HG03103 (cell line): Measurements from ENCODE around the gene LDAF1.
"Not testable (repeated sequence)": the region's sequence is repeated elsewhere in the genome, so short reads cannot be mapped to it uniquely, and the experiment has no call there.

Source experiments
- ATAC-seq: cut with Tn5 transposase; IDR thresholded peaks from one replicate; pipeline ENCODE4 v1.9.1; 2021; ENCODE audit warnings: low read depth; ENCODE audit not compliant: unreplicated experiment

The LDAF1 gene

DNA sequence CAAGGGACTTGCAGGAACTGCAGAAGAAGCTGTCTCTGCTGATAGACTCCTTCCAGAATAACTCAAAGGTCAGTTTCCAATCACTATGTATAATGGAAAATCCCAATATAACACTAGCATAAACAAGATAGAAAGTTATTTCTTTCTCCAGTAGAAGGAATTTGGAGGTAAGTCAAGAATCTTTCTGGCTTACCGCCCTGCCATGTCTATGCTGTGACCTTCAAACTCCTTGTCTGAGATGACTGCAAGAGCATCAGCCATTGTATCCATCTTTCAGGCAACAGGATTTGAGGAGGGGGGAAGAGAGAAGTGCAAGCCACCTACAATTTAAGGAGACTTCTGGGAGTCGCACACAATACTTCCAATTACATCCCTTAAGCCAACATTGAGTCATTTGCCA is 2.7 kb downstream of the LDAF1 start:
- ATAC-seq = no peak

DNA sequence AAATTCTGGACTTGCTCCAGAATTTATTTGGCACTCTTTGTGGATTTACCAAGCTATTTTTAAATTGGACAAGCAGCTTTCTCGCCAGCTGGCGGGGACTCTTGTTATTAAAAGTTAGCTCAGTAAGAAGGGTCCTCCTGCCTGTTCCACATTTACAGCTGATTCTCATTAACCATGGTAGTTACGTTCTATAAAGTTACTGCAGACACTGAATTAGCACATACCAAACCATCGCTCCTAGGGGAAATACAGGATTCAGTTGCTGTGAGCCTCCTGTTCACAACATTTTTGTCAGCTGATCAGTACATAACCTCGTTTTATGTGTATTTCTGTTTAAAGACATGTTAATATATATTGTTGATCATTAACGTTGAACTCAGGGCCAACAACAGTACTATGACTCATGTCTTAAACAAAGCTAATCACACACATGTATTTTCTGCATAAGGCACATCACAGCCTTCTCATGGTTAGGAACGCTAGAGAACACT is 4.2 kb downstream of the LDAF1 start:
- no peak for ATAC-seq

DNA sequence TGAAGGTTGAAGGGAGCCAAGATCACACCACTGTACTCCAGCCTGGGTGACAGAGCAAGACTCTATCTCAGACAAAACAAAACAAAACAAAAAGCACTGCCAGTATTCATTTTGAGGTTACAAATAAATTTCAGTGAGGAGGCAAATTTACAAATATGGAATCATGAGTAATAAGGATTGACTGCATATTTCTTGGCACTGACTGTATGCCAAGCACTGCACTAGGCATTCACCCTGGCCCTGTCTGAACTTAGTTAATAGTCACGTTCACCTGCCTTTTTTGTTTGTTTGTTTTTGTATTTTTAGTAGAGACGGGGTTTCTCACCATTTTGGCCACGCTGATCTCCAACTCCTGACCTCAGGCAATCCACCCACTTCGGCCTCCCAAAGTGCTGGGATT is 5.1 kb downstream of the LDAF1 start:
- ATAC-seq = no peak

DNA sequence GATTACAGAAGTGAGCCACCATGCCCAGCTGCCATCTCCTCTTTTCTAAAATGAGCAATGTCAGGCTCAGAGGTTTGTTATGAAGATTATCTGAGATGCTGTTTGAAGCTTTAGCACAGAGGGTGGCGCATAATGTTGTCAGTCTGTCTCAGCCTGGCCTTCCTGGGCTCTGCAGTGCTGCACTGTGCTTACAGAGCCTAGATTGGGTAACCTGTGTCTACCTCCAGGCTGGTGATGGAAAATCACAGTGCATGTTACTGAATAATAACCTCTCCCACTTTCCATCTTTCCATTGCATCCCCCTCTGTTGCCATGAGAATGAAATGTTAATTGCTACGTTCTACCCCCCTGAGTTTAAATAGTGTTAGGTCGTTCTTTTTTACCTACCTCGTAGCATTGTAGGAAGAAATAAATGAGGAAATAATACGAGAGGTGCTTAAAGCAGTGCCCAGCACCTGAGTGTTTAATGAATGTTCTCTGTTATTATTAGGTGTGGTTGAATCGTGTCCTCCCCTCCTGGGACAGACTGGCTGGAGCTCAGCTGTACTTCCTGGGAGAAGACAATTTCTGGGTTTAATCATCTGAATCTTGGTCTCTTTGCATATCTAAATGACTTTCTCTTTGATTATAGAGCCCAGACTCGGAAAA is 6.2 kb downstream of the LDAF1 start:
- no peak for ATAC-seq

DNA sequence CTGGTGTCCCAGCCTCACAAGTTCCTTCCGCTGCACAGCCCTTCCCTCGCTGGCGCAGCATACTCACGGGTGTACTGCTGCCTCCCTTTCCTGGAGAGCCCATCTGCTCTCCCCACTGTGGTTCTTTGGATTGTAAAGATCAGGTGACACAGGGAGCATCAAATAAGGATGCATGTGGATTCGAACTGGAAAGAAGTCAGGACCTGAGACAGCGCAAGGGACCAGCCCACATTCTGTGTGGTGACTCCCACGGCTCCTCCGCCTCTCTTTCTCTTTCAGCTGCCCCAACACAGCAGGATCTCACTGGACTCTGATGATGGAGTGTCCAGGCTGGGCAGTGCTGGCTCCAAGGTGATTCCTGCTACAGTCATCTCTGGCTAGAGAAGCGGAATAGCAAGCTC is 8.1 kb downstream of the LDAF1 start:
- ATAC-seq = no peak

DNA sequence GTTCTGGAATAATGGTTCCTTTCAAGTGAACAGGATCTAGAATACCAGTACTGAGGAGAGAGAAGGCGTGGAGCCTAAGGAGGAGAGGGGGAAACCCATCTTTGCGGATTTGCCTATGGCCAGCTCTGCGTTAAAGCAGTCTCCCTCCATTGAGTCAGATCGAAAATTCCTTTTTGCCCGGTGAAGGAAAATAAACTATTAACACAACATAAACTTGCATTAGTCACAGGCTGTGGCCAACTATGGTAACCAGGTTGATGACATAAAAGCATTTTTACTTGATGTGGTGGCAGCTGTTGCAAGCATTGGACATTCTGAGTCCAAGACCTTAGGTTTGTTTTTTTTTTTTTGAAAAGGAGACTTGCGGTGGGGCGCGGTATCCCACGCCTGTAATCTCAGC is 8.9 kb downstream of the LDAF1 start:
- no peak for ATAC-seq

DNA sequence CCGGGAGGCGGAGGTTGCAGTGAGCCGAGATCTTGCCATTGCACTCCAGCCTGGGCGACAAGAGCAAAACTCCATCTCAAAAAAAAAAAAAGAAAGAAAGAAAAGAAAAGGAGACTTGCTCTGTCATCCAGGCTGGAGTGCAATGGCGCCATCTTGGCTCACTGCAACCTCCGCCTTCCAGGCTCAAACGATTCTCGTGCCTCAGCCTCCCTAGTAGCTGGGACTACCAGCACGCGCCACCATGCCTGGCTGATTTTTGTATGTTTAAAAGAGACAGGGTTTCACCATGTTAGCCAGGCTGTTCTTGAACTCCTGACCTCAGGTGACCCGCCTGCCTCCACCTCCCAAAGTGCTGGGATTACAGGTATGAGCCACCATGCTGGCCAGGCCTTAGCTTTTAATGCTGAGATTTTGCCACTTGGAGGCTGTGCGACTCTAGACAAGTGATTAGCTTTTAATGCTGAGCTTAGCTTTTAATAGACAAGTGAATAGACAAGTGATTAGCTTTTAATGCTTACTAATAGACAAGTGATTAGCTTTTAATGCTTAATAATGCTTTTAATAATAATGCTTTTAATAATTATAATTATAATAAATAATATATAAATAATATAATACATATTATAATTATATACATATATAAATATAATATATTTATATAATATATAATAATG is 9.6 kb downstream of the LDAF1 start:
- no peak for ATAC-seq

DNA sequence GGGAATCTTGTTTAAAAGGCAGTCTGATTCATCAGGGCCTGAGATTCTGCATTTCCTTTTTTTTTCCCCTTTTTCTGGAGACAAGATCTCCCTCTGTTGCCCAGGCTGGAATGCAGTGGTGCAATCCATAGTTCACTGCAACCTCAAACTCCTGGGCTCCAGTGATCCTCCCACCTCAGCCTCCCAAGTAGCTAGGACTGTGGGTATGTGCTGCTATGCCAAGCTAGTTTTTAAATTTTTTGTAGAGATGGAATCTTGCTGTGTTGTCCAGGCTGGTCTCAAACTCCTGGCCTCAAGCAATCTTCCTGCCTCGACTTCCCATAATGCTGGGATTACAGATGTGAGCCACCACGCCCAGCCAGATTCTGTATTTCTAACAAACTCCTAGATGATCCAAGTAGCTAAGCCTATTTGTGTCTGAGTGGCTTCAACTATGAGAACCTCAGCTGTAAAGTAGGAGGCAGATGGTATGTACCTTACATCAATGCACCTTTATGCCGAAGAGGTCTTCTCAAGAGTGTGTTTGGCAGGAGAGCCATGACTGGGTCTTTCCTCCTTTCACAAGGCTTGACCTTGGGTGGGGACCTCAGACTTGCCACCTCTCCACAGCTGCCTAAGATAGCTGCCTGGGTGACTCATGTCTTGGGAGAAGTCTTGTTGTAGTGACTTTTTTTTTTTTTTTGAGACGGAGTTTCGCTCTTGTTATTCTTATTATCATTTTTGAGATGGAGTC is 10.9 kb downstream of the LDAF1 start:
- ATAC-seq = no peak

DNA sequence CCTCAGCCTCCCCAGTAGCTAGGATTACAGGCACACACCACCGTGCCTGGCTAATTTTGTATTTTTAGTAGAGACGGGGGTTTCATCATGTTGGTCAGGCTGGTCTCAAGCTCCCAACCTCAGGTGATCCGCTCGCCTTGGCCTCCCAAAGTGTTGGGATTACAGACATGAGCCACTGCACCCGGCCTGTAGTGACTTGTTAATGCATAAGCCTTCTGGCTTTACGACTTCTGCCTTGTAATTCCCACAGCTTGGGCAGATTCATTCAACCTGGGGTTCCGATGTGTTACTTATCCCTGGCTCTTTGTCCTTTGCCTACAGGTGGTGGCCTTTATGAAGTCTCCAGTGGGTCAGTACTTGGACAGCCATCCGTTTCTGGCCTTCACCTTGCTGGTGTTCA is 11.6 kb downstream of the LDAF1 start:
- not testable (repeated sequence) for ATAC-seq

DNA sequence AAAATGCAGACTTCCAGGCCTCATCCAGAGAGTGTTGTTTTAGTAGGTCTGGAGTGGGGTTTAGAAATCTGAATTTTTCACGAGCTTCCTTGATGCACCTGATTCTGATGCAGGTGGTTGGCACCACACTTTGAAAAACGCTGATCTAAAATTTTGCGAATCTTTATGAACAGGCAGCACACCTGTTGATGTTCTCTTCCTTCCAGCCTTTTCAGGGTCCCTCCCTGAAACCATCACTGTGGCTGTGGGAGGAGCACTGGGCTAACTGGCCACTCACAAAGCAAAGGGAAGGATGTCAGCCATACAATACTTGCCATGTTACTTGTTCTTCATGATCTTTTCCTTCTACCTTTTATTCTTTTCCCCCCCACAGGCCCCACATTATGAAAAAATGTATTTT is 14.2 kb downstream of the LDAF1 start:
- ATAC-seq = no peak

DNA sequence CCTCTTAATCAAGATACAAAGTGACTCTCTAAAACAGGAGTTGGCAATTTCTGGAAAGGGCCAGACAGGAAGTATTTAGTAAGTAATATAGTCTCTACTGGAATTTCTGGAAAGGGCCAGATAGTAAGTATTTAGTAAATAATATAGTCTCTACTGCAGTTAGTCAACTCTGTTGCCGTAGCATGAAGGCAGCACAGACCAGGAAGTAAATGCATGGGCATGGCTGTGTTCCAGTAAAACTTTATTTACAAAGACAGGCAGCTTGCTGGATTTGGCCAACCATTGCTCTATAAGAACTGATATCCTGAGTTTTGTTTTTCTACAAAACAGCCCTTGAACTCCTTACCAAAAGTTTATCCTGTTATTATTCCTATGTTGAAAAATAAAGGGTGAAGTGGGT is 16.9 kb downstream of the LDAF1 start:
- no peak for ATAC-seq

DNA sequence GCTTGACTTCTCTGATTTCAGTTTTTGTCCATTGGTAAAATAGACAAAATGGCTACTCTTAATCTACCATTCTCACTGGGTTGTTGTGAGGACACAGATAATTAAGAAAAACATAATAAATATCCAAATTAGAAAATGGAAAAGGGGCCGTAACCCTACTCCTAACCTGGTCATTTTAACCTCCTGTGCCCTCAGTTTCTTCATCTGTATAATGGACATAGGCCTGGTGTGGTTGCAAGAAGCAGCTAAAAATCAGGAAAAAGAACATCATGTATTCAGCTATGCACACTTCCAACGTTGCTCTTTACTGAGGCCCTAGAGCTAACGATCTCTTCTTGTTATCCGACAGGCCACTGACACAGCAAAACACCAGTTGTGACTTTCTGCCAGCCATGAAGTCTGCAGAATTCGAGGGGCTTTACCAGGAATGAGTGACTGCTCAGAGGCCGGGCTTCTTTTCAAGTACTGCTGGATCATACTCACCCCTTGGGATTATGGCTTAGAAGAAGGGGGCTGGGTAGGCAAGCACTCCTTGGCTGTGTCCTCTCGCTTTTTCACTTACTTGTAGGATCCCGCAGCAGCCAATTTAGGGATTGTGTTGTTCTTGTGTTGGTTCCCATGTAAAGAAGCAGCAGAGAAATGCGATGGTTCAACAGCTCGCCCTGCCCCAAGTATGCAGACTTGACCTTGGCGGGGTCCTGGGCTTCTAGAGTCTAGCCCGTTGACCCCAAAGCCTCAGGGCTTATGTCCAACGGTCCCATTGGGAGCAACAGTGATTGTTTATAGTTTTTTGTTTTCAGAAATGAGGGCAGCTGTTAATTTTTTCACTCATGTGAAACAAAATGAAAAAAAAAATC is 20.9 kb downstream of the LDAF1 start:
- ATAC-seq = no peak

DNA sequence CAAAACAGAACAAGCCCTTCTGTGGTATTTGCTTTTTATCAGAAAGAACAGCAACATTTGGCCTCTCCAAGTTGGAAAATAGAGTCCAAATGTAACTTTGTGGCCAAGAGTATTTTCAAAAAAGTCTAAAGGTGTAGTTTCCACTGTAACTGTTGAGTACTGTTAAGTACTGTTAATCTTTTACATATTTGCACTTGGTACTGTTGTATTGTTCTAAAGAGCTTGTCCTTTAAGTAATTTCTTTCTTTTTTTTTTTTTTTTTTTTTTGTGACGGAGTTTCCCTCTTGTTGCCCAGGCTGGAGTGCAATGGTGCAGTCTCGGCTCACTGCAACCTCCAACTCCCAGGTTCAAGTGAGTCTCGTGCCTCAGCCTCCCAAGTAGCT is 21.5 kb downstream of the LDAF1 start:
- no peak for ATAC-seq

DNA sequence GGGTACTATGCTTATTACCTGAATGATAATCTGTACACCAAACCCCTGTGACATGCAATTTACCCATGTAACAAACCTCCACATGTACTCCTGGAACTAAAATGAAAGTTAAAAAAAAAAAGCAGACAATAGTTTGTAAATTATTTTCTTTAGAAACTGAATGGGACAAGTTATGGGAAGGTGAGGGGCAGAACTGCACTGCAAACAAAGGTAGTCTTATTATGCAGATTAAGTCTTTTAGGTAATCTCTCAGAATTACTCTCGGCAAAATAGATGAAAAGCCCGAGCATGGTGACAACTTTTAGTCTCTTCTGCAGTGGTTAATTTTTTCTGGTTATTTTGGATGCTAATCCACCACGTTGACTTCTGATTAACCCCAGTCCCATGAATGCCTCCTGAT is 25.5 kb downstream of the LDAF1 start:
- ATAC-seq = no peak

DNA sequence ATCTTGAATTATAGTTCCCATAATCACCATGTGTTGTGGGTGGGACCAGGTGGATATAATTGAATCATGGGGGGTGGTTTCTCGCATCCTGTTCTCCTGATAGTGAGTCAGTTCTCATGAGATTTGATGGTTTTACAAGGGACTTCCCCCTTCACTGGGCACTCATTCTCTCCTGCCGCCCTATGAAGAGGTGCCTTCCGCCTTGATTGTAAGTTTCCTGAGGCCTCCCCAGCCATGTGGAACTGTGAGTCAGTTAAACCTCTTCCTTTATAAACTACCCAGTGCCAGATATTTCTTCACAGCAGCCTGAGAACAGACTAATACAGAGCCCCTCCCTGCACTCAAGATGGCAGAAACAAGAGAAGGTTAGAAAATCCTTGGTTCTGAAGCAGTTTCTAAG is 26.4 kb downstream of the LDAF1 start:
- no peak for ATAC-seq

DNA sequence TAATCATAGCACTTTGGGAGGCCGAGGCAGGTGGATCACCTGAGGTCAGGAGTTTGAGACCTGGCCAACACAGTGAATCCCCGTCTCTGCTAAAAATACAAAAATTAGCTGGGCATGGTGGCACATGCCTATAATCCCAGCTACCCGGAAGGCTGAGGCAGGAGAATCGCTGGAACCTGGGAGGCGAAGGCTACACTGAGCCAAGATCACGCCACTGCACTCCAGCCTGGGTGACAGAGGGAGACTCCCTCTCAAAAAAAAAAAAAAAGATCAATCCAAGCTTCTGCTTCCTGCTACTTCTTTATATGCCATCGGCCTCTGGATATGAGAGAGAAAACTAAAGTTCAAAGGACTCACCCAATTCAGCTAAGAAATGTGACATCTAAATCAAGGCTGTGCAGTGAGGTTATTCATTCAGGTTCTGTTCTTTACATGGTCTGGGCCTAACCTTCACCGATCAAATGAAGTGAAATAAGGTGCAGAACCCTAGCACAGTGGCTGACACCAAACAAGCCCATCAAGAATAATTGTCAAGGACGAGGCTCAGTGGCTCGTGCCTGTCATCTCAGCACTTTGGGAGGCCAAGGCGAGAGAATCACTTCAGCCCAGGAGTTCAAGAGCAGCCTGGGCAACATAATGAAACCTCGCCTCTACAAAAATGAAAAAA is 27.3 kb downstream of the LDAF1 start:
- no peak for ATAC-seq

DNA sequence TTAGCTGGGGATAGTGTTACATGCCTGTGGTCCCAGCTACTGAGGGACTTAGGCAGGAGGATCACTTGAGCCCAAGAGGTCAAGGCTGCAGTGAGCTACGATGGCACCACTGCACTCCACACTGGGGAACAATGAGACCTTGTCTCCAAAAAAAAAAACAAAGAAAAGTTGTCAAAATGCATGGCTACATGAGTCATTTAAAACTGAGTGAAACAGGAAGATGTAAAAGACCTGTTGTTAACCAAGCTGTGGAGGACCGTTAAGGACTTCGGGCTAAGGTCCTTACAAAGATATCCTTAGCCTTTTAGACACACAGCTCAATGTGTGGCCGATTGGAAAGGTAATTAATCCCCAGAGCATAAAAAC is 27.8 kb downstream of the LDAF1 start:
- ATAC-seq = no peak

DNA sequence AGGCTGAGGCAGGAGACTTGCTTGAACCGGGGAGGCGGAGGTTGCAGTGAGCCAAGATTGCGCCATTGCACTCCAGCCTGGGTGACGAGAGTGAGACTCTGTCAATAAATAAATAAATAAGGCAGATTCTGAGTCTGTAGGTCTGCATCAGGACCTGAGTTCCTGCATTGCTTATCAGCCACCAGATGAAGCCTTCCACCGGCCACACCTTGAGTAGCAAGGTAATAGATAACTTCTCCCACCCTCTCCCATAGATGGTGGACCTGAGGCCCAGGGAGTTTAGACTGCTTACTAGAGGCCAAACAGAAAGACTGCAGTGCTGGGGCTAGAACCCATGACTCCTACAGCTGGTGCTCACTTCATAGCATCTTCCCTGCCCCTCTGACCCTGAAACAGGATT is 30.8 kb downstream of the LDAF1 start:
- no peak for ATAC-seq

DNA sequence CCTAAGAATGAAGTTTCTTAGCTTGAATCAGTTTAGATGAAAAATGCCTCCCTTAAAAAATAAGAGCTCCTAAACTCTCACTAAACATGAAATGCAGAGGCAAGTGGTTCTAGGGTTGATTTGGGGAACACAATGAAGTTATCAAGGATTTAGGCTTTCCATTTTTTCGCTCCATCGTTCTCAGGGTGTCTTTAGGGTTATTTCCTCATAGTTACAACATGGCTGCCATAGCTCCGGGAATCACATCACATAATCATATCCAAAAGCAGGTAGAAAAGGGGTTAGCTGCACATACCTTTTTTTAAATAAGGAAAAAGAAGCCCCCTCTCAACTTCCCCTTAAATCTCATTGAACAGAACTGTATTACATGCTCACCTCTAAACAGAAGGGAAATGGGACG is 31.5 kb downstream of the LDAF1 start:
- no peak for ATAC-seq

DNA sequence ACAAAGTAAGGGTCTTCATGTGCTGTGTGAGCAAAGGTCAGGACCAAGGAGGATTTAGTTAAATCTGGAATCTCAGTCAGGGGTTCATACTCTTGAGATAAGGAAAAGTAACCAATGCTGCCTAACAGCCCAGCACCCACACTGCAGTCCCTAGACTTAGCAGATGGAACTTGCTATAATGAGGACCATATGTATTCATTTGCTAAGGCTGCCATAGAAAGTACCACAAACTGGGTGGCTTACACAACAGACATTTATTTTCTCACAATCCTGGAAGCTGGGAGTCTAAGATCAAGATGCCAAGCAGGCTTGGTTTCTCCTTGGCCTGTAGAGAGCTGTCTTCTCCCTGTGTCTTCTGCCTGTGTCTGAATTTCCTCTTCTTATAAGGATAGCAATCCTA is 32.1 kb downstream of the LDAF1 start:
- no peak for ATAC-seq

DNA sequence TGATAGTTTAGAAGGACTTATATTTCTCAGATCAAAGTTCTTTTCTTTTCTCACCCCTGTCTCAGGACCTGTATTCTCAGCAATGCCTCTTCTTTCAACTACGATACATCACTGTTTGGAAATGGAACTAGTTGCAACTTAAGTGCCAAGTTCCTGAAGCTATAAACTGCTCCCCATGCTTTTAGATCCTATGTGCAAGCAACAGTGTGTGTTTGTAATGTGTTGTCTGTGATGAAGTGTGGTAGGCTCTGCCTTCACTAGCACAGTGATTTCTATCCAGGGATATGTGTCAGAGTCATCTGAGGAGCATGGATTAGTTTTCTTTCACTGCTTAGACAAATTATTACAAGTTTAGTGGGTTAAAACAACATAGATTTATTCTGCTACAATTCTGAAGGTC is 34.5 kb downstream of the LDAF1 start:
- ATAC-seq = no peak
